GM12878 (cell line): Measurements from ENCODE around the gene COL27A1. TPM values are rescaled to one million over a fixed set of nuclear protein-coding genes. Genes with fewer than 3 reads are reported as not detected.

Experiments used
- ATAC-seq: fragments of 200-7000 bp; cut with Tn5 transposase; 3 replicates; pipeline ENCODE4 v1.9.1; 2020; ENCODE audit warnings: mild to moderate bottlenecking, moderate library complexity
- BruUV-seq: library from RNA; stranded (reverse); fragments of 400-500 nt; replicated peaks from 2 replicates; lab custom pipeline; 2021; lab: Mats Ljungman, UMichigan
- CTCF ChIA-PET: fragments of 300-600 bp; sonication (Branson Sonifier 250); formaldehyde crosslinking; extraction: SDS; loops from one replicate; lab custom pipeline; 2021; ENCODE audit warnings: inconsistent platforms; lab: Yijun Ruan, JAX
- POLR2A ChIA-PET: fragments of 350-600 bp; formaldehyde crosslinking; extraction: SDS; loops from one replicate; lab custom pipeline; 2021; ENCODE audit warnings: inconsistent platforms; lab: Charles Lee
- RAD21 ChIA-PET: fragments of 300-600 bp; sonication (Branson Sonifier 250); formaldehyde crosslinking; loops from one replicate; lab custom pipeline; 2023; ENCODE audit warnings: antibody characterized with exemption; ENCODE audit not compliant: unreplicated experiment; lab: Charles Lee
- SMC1A ChIA-PET: fragments of 300-600 bp; sonication (Branson Sonifier 250); formaldehyde crosslinking; loops from one replicate; lab custom pipeline; 2023; ENCODE audit not compliant: unreplicated experiment, uncharacterized antibody; lab: Charles Lee
- DNase-seq: peaks from one replicate; pipeline ENCODE4 v3.0.0-alpha.2; 2011; ENCODE audit warnings: low read depth, low spot score
- FAIRE-seq: peaks from 3 replicates; lab custom pipeline; 2011; peaks lifted over from hg19 to GRCh38; lab: Jason Lieb, UNC
- H2AFZ ChIP-seq: 2 replicates; pipeline ENCODE4 v1.6.0; 2011; ENCODE audit warnings: low read depth, low read length, control low read depth; ENCODE audit not compliant: control insufficient read depth
- H3K27ac ChIP-seq: 2 replicates; pipeline ENCODE4 v1.5.1; 2011; ENCODE audit warnings: control low read depth; ENCODE audit not compliant: control insufficient read depth, insufficient read depth
- H3K27me3 ChIP-seq, 2 experiments: replicated peaks in 1 of 2; 2 replicates each; pipeline versions ENCODE4 v1.6.0 to v1.6.1; 2011; ENCODE audit warnings: low read length in 1 of 2; ENCODE audit not compliant: control insufficient read depth in 2 of 2, insufficient read depth in 2 of 2
- H3K36me3 ChIP-seq, 2 experiments: 2 replicates each; pipeline ENCODE4 v1.5.1; 2011; ENCODE audit warnings: low read length in 1 of 2; ENCODE audit not compliant: control insufficient read depth in 2 of 2, insufficient read depth in 2 of 2
- H3K4me1 ChIP-seq: 2 replicates; pipeline ENCODE4 v1.6.1; 2011; ENCODE audit warnings: mild to moderate bottlenecking, low read length, moderate library complexity, mixed read lengths; ENCODE audit not compliant: control insufficient read depth, insufficient read depth
- H3K4me2 ChIP-seq: 2 replicates; pipeline ENCODE4 v1.6.0; 2011; ENCODE audit warnings: control low read depth; ENCODE audit not compliant: control insufficient read depth, insufficient read depth
- H3K4me3 ChIP-seq: fragments of 200-600 bp; sonication (generic); 2 replicates; pipeline ENCODE4 v1.5.1; 2016
- H3K79me2 ChIP-seq: 2 replicates; pipeline ENCODE4 v1.6.0; 2011; ENCODE audit warnings: low read length; ENCODE audit not compliant: control insufficient read depth, insufficient read depth
- H3K9ac ChIP-seq: 2 replicates; pipeline ENCODE4 v1.8.0; 2011; ENCODE audit warnings: low read length, control low read depth, mixed read lengths; ENCODE audit not compliant: control insufficient read depth, insufficient read depth
- H3K9me3 ChIP-seq: replicated peaks from 3 replicates; pipeline ENCODE4 v1.5.1; 2011; ENCODE audit warnings: mild to moderate bottlenecking, low read length; ENCODE audit not compliant: control insufficient read depth, insufficient read depth
- H4K20me1 ChIP-seq: 2 replicates; pipeline ENCODE4 v1.6.0; 2011; ENCODE audit not compliant: control insufficient read depth, insufficient read depth
- CTCF ChIP-seq, 3 experiments: IDR thresholded peaks in 2 of 3; conservative IDR thresholded peaks in 1 of 3; 2 replicates each; pipeline ENCODE4 v1.5.1; 2011; ENCODE audit warnings: low read depth in 3 of 3, low read length in 3 of 3, mild to moderate bottlenecking in 3 of 3, control low read depth in 2 of 3, moderate library complexity in 2 of 3, inconsistent platforms in 1 of 3, mixed read lengths in 1 of 3; ENCODE audit not compliant: control insufficient read depth in 2 of 3, insufficient read depth in 1 of 3; ENCODE audit errors: extremely low read depth in 1 of 3
- HCFC1 ChIP-seq: fragments of 150-350 bp; IDR thresholded peaks from 2 replicates; pipeline ENCODE4 v1.6.1; 2014; ENCODE audit warnings: low read length
- JUNB ChIP-seq: IDR thresholded peaks from 2 replicates; pipeline ENCODE4 v1.6.1; 2016; ENCODE audit warnings: antibody characterized with exemption, mild to moderate bottlenecking
- NR2C1 ChIP-seq: fragments of 450-650 bp; IDR thresholded peaks from 2 replicates; pipeline ENCODE4 v1.6.1; 2017; ENCODE audit warnings: antibody characterized with exemption, mild to moderate bottlenecking, moderate library complexity
- RFX5 ChIP-seq: IDR thresholded peaks from 2 replicates; pipeline ENCODE4 v1.6.1; 2011; ENCODE audit warnings: low read depth, low read length, improper control_type of control experiment
- STAT1 ChIP-seq: fragments of 450-650 bp; conservative IDR thresholded peaks from 2 replicates; pipeline ENCODE4 v1.6.1; 2014; ENCODE audit warnings: antibody characterized with exemption, mild to moderate bottlenecking
- TCF7 ChIP-seq: IDR thresholded peaks from 2 replicates; pipeline ENCODE4 v1.6.1; 2014; ENCODE audit warnings: antibody characterized with exemption, borderline replicate concordance
- ZZZ3 ChIP-seq: IDR thresholded peaks from 2 replicates; pipeline ENCODE4 v1.6.1; 2011; ENCODE audit warnings: low read depth; ENCODE audit not compliant: control insufficient read depth, insufficient read length
- WGBS: methylation state at CpG from one replicate; pipeline ENCODE4 v1.1.6; 2016; ENCODE audit warnings: low lambda C conversion rate; ENCODE audit not compliant: insufficient replicate concordance, insufficient coverage; ENCODE audit errors: missing lambda C conversion rate; 5-methylcytosine and 5-hydroxymethylcytosine counted together
- in situ Hi-C: fragments of 300-500 bp; cut with MboI; formaldehyde crosslinking; loops from 9 replicates; pipeline ENCODE4 v1.14.3; 2018; ENCODE audit warnings: mixed read lengths
- intact Hi-C: fragments of 100-400 bp; cut with micrococcal nuclease; formaldehyde crosslinking; loops from one replicate; pipeline ENCODE4 v1.14.2; 2022; ENCODE audit not compliant: unreplicated experiment
- polyA plus RNA-seq, 11 experiments: library from polyadenylated mRNA; depleted of rRNA in 4 of 11; unstranded in 6 of 11; stranded (reverse) in 5 of 11; fragments of >200 nt; fragmentation: Nextera tagmentation in 4 of 11; fragmentation: Illumina TruSeq in 1 of 11; extraction: Ambion mirVana in 4 of 11; extraction: Trizol in 1 of 11; gene quantifications; 1 replicate in 1 of 11; 2 replicates in 10 of 11; pipeline versions ENCODE4 v1.2.1 to v1.2.3, GENCODE V29; 2011 to 2016; ENCODE audit warnings: inconsistent platforms in 2 of 11, missing spikeins in 2 of 11, low read depth in 1 of 11
- total RNA-seq, 4 experiments: library from RNA; depleted of rRNA in 3 of 4; stranded (reverse); fragments of >200 nt in 3 of 4; fragmentation: Illumina TruSeq in 1 of 4; extraction: Trizol in 1 of 4; gene quantifications; 2 replicates each; pipeline versions ENCODE4 v1.2.1 to v1.2.3, GENCODE V29; 2013 to 2021

The COL27A1 gene
- total and polyA plus RNA-seq, 10 of the 15 experiments (the other 5 are each of a cell fraction or from before 2014, with no cell fraction given), result 0.10 TPM; not detected in 9

DNA sequence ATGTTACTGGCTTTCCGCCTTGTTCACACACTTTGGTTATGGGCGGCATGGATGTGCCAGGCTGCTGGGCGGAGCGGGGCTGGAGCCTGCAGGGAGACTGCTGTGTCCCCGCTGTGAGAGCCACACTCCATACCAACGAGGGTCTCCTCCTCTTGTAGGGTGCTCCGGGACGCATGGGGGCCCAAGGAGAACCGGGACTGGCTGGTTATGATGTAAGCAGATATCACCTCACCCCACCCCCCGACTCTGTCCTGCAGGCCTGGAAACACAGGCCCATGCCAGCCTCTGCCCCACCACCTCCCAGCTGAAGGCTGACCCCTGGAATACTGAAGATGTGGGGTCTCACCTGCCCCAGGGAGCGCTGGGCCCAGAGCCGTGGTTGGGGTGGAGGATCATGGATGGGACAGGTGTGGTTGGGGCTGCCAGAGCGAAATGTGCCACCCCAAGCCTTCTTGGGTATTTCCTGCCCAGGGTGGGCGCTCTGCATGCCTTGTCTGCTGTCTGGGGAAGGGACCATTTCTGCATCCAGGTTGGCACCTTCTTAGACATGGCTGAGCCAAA is 128.3 kb downstream of the COL27A1 start:
- SMC1A ChIA-PET, result no interaction called here
- TF ChIP-seq NR2C1 (no peak), ZZZ3 (no peak), HCFC1 (no peak), JUNB (no peak), RFX5 (no peak), TCF7 (no peak), CTCF (IDR thresholded peaks at IDR 0.05 in 2 of 3, conservative IDR thresholded peaks at IDR 0.05 in 1 of 3; ENCODE audit: control insufficient read depth in 2 of 3, extremely low read depth in 1 of 3, insufficient read depth in 1 of 3, low read depth in 3 of 3, low read length in 3 of 3) (no peak), STAT1 (no peak)
- DNase-seq, result no peak
- no TSS peak for BruUV-seq
- CTCF ChIA-PET, result no interaction called here
- FAIRE-seq, result no peak
- Histone ChIP-seq H3K4me2 (no peak overlapping the region), H3K79me2 (no peaks in the 10 kb centered on the region), H3K9ac (no peak overlapping the region), H3K4me1 (no peaks in the 10 kb centered on the region), H3K4me3 (no peak overlapping the region), H2AFZ (no peak overlapping the region), H3K9me3 (no peaks in the 10 kb centered on the region), H4K20me1 (no peaks in the 10 kb centered on the region), H3K27ac (no peak overlapping the region), H3K27me3 (peaks cover 0 to 3% of the 10 kb centered on the region in 2 experiments; a peak in 1 of 4 replicates), H3K36me3 (no peaks in the 10 kb centered on the region)
- RAD21 ChIA-PET, result no interaction called here
- in situ Hi-C loops (loop anchor here (10.0 to 25.0 kb wide), 2 partner anchors 129 to 196 kb away; partner anchors contain the start of genes AMBP, COL27A1 and KIF12), intact Hi-C loops (no loop called here)
- 19% methylated on average over 12 of the region's 14 CpGs for WGBS
- no peak for ATAC-seq
- POLR2A ChIA-PET, result no interaction called here
